Measurements from ENCODE around the gene RHOU.
"Not testable (repeated sequence)": the region's sequence is repeated elsewhere in the genome, so short reads cannot be mapped to it uniquely, and the experiment has no call there.

RHOU gene

DNA sequence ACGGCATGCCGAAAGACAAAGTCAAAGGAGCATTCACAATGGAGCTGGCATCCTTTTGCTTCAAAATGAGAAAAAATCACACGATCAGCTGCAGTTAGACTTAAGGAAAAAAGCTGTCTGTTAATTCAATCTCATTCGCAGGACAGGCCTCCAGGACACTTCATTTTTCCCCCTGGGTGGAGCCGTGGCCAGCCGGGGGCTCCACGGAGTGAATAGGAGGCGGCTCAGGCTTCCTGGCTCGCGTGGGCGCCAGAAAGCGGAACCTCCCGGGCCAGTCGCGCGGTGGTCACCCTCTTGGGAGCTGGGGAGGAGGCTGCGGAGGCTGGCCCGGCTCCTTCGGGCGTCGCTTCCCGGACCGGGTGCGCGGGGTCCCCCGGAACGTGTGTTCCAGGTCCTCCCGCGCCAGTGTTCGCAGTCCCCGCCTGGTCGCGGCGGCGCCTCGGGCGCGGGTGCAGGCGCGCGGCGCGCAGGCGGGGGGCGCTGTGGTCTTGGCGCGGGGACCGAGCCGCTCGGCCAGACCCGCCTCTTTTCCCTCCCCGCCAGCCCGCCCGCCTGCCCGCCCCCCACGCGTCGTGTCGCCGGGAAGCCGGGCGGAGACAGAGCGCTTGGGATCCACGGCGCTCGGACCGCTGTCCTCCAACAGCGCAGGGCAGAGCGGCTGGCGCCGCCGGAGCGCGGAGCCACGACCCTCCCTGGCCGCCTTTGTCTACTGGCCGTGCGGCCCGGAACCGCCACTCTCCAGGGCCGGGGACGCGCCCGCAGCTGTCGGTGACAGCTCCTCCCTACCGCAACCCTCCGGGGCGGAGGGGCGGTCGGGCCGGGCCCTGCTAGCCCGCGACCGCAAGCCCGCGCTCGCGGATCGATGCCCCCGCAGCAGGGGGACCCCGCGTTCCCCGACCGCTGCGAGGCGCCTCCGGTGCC, at the start of gene RHOU:
Gene RHOU (plus strand): TSS at position 599 of the 921 bp plus-strand sequence. CDS start 264 bp downstream, at position 863.
- DNase-seq: peak; percentile 54

DNA sequence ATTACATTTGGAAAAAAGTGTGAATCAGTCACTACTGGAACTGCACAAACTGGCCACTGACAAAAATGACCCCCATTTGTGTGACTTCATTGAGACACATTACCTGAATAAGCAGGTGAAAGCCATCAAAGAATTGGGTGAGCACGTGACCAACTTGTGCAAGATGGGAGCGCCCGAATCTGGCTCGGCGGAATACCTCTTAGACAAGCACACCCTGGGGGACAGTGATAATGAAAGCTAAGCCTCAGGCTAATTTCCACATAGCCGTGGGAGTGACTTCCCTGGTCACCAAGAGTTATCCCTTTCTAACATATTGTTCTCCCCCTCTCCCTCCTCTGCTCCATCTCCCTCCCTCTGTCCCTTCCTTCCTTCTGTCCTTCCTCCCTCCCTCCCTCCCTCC, 47.7 kb upstream of the RHOU start:
- DNase-seq: no peak

DNA sequence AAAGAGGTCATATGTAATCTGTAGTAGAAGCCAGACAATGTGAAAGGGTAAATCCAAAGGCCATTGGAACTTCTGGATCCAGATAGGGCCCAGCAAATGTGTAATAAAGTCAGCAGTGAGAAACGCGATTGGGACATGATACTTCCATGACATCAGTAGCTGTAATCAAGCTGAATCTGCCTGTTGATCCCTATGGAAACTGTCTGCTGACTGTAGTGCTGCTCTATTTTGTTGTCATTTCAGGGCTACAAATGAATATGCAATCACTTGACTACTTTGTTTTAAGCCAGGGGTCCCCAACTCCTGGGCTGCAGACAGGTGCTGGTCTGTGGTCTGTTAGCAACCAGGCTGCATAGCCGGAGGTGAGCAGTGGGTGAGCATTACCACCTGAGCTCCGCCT, 46.0 kb upstream of the RHOU start:
- no peak for DNase-seq

DNA sequence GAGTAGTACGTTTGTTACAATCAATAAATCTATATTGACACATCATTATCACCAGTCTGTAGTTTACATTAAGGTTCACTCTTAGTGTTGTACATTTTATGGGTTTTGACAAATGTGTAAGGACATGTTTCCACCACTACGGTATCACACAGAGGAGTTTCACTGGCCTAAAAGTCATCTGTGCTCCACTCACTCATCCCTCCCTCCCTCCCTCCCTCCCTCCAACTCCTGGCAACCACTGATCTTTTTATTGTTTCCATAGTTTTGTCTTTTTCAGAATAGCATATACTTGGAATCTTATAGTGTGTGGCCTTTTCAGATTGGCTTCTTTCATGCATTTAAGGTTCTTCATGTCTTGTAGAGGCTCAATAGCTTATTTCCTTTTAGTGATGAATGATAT, 44.1 kb upstream of the RHOU start:
- no peak for DNase-seq

DNA sequence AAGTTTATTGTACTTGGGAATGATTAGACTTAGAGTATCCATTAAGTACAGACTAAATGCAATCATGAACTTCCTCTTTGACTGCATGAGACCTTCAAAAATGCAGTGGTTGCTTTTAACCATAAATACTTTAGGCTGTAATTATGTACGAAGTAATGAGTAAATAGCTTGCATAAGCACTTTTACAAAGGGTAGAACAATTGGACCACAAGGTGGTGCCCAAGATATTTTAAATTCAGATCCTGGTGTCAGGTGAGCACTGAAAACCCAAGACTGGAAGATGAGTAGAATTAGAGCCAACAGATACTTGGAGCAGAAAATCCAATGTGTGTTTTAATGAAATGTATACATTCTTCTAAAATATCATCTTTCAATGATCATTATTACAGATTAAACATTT, 43.4 kb upstream of the RHOU start:
- DNase-seq: no peak

DNA sequence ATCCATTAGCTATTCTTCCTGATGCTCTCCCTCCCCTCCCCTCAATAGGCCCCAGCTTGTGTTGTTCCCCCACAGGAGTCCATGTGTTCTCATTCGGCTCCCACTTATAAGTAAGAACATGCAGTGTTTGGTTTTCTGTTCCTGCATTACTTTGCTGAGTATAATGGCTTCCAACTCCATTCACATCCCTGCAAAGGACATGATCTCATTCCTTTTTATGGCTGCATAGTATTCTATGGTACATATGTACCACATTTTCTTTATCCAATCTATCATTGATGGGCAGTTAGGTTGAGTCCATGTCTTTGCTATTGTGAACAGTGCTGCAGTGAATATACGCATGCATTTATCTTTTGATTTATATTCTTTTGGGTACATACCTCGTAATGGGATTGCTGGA, 40.8 kb upstream of the RHOU start:
- not testable (repeated sequence) for DNase-seq

DNA sequence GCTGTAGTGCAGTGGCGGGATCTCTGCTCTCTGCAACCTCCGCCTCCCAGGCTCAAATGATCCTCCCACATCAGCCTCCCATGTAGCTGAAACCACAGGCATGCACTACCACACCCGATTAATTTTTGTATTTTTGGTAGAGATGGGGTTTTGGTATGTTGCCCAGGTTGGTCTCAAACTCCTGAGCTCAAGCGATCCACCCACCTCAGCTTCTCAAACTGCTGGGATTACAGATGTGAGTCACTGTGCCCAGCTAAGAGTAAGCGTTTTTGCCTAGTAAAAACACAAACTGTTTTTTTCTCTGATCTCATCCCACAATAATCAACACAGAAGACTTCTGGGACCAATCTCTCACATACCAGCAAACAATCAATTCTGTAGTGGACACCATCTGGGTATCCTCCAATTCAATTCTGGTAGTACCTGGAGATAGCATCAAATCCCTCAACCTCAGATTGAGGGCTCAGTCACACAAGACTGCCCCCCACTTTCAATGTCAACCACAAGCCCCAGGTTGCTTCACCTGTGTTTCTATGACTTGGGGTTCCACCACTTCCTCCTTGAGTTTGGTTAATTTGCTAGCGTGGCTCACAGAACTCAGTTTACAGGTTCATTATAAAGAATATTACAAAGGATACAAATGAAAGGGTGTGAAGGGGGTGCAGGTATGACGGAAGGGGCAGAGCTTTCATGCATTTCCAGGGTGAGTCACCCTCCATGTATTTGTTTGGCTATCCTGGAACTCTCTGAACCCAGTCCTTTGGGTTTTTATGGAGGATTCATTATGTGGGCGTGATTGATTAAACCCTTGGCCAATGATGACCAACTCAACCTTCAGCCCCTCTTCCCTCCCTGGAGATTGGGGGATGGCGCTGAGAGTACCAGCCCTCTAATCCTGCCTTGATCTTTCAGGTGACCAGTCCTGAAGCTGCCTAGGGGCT, 40.0 kb upstream of the RHOU start:
- no peak for DNase-seq

DNA sequence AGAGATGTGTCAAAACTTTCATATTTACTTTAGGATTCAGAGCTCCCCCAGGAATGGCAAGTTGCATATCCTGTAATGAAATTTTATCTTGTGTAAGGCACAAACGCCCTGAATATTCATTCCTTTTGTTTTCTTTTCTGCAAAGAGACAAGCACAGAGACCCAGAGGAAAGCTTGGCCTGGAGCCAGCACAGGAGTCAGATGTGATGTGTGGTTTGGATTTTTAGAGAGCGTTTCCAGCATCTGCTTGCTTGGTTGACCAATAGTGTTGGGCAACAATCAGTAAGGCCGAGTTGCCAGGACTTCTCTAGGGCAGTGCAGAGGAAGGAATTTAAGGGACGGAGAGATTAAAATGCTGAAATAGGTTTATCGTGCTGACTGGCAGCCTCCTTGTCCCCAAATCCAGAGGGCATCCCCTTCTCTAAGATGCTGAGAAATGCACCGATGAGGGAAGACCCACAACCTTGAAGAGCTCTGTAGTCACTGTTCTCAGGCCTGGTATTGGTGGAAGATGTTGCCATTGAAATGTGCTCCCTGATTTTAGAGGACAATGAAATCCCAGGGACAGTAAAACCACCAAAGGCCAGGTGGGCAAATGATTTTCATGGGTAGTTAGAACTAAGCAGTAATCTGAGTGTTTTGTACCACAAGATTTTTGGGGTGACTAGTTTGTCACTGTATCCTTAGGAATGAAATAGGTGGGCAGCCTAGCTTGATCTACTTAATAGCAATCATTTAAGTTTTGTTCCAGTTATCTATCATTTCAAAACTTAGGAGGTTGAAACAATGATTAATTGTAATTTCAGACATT, 37.9 kb upstream of the RHOU start:
- no peak for DNase-seq

DNA sequence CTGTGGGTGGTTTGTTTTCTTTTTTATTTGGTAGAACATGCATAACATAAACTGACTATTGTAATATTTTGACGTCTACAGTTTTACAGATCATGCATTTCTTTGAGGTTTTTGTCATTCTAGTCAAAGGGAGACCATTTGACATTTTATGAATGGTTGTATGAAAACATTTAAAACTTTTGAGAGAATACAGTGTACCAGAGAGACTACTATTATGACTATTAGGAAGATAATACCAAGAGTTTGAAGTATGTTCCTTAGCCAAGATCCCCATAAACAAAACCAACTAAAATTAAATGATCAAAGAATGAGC, 37.3 kb upstream of the RHOU start:
- DNase-seq: no peak

DNA sequence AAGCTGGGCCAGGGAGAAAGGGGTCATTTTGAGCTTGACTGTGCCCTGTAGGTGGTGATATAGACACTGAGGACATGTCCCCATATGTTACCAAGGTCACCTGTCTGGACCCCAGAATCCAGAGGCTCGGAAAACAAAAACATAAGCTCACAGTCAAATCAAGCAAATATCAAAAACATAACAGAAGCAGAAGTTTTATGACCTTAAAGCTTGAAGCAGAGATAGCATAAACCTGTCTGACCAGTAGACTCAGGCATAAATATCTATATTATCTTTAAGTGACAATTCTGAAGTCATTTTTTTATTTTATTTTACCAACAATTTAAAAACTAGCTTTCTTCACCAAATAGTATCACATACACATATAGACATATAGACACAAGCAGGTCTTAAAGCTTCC, 32.8 kb upstream of the RHOU start:
- no peak for DNase-seq

DNA sequence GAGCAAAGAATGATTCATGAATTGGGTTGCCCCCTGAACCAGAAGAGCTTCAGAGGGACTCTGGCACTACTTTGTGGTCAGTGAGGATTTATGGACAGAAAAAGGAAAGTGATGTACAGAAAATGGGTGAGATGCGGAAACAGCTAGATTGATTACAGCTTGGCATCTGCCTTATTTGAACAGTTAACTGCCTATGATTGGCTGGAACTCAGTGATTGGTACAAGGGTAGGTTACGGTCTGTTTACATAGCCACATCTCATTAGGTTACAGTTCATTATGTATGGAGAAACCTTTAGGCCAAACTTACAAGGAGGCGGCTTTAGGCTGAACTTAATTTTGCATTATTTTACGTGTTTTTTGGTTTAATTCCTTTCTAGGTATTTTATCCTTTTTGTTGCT, 29.0 kb upstream of the RHOU start:
- no peak for DNase-seq

DNA sequence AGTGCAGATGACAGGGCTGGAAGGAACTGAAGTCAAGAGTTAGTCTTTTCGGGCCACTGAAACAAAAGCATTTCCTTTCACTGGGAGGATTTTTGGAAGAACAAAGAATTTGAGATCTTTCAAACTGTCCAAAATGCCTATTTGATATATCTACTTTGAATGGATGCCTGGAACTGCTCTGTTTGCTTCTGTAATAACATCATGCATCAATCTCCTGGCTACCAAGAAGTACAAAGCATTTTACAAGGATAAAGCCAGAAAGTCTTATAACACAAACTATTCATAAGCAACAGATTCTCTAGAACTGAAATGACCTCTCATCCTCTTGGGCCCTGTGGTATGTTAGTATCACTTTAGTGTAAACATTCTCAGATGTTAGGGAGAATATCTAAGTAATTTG, 18.2 kb upstream of the RHOU start:
- no peak for DNase-seq

DNA sequence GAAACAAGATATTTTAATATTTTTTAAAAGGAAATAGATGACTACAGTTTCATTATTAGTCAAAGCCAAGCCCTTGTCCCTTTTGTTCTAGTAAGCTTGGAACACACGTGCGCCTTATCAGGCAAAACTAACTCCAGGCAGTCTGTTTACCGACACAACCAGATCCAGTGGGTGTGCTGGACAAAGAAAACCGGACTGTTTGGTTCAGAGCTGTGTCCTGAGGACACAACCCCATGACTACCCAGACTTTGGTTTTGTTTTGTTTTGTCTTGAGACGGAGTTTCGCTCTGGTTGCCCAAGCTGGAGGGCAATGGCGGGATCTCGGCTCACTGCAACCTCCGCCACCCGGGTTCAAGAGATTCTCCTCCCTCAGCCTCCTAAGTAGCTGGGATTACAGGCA, 13.9 kb upstream of the RHOU start:
- no peak for DNase-seq

DNA sequence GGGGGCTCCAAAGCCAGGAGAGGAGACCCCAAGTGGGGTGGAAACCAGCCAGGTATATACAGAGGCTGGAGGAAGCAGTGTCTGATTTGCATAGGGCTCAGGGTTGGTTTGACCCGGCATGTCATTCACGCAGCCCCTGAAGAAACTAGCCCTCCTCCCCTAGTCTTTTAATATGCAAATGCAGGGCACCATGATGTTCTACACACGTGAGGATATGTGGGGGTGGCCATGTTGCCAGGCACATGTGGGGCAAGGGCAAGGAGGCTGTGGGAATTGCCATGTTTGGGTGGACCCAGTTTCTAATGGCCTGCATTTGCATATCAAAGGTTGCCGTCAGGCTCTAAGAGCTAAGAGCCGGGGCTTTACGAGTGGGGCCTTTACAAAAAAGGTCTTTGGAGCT, 12.0 kb upstream of the RHOU start:
- DNase-seq: no peak

DNA sequence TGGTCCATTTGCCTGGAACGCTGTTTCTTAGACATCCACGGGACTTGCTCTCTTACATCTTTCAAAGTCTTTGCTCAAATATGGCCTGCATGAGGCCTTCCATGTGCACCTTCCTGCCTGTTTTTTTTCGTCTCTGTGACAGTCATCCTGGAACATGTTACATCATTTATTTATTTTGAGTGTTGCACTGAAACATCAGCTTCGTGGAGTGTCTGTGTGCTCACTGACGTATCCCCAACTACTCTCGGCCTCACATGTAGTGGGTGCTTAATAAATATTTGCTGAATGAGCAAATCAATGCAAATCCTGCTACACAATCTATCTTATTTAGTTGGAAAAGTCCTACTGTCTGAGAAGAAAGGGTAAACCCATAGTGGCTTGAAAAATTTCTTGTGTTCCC, 11.4 kb upstream of the RHOU start:
- no peak for DNase-seq

DNA sequence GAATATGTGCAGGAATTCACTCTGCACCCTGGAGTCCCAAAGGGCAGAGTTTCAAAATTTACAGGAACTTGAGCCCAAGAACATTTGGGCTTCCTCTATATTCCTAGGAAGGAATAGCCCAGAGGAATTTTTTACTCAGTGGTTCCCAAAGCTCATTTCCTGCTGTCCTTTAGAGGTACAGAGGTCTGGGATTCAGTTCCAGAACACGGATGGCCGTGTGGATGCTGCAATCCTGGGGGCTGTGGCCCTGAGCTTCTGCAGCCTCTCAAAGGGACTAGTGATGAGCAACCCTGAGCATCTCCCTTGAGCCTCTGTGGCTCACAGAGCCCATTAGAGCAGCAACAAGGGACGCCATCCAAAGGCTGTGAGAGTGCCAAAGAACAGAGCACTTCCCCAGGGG, 10.1 kb upstream of the RHOU start:
- DNase-seq: no peak

DNA sequence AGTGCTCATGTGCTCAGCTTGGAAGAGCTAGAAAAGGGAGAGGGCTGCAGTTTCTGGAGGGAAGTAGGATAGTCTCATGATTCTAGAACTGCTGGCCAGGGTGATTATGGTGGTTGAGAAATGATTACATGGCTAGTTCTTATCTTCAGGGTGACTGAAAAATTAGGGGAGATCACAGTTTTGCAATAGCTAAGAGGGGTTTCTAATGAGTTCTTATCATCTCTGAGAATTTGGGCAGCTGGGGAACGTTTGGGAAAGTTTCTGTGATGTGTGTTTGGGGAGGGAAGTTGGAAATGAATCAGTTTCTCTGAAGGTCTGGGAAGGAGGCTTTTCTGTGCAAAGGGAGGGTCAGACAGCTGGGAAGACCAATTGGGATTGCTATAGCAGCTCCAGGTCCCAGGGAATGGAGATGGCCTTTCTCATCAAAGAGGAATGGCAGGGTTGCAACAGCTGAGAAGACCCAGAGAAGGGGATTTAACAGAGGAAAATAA, 7.6 kb upstream of the RHOU start:
- DNase-seq: no peak

DNA sequence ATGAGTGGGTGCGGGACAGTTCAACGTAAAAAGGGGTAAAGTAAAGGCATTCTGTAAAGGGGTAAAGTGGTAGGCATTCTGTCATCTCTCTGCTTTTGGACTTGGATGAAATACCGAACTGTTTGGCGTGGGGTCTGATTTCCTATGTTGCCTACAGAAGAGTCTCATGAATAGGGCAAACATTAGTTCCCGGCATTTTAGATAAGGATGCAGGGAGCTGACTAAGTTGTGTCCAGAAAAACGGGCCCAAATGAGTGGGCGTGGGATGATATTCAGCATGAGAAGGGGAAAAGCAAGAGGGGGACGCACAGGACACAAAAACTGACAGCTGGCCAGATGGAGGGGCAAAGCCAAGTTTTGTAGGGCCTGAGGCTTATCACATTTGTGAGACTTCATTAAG, 2.9 kb upstream of the RHOU start:
- DNase-seq: no peak

DNA sequence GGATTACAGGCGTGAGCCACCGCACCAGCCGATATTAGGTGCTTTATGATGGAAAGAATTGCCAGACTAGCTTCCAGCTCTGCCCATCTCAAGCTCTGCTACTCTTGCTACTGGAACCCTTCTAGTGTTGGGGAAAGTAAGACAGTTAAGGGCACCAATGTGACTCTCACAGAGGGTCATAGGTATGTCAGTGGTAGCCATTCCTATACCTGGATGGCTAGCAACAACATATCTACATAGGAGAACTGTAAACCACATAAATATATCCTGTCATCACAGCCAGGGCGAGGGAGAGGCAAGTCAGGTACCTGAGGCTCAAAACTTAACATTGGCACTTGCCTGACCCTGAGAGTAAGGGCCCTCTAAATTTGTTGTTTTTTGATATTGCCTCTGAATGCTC, 1.7 kb upstream of the RHOU start:
- no peak for DNase-seq

DNA sequence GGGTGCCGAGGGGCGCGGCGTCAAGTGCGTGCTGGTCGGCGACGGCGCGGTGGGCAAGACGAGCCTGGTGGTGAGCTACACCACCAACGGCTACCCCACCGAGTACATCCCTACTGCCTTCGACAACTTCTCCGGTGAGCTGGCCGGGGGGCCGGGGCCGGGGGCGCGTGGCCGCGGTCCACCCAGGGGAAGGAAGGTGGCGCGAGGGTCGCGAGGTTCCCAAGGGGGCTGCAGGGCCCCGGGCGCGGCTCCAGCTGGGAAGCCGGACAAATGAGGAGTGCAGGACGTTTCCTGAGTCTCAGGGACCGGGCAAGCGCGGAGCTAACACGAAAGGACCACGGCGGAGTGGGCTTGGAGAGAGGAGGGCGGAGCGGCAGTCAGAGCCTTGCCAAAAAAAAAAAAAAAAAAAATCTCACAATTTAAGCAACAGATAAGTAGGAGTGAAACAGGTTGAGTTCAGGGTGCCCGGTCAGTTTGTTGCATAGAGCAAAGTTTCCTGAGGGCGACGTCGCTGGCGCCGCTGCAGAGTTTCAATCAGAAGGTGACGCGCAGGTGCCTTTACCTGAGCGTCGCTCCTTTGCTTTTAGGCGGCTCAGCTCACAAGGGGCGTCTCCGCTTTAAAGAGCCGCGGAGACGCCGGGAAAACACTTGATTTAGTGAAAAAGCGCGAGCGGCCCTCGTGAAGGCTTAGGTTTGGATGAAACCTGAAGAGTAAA, 750 bp downstream of the RHOU start:
- DNase-seq: no peak

DNA sequence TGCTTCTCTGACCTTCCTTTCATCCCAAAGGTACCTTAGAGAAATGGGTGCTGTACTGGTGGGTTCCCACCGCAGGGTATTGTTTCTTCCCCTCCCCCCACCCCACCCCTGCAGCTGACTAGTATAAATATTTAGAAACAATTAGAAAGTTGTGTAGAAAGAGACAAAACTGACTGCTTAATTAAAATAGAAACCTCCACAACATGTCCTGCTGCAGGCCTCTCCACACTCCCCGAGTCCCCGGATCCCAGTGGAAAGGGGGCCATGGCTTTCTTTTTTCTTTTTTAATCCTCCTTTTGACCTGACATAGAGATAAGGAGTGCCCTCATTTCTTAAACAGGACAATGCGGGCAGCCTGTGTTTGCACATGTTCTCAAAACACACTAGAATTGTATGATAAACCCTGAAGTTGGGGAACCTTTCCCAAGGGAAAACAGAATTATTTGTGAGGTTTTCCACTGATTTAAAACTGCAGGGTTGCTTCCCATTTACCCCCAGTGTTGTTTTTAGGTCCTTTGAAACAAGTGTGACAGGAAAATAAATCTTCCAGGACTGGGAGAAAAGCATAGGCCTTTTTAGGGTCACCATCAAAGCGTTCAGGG, 1.7 kb downstream of the RHOU start:
- DNase-seq: no peak

DNA sequence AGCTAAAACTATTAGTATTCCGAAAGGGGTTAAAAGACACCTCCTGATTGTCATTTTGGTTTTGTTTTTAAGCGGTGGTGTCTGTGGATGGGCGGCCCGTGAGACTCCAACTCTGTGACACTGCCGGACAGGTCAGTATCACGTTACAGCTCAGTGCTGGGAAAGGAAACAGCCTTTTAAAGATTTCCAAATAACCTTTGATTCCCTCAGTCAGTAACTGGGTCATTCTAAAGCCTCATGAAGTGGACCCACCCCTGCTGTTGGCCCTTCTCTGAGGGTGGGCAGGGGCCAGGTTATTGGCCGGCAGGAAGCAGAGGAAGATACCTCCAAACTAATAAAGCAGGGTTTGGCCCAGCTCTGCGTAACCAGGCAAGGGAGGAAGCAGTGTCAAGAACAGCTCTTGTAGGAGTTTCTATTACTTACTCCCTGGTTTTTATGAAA, 2.3 kb downstream of the RHOU start:
- no peak for DNase-seq

Data from activated CD4-positive, CD25-positive, alpha-beta regulatory T cell treated with anti-CD3 and anti-CD28 coated beads, Interleukin-2, amount 50 U/mL, for 72 hours (primary cell).